SK-N-SH treated with all-trans-retinoic acid at 6 μM for 48 hours (cell line): ENCODE results near the gene ABHD12B.

Experiments
- ATAC-seq: fragments of 200-7000 bp; cut with Tn5 transposase; 3 replicates; pipeline ENCODE4 v1.9.1; 2020; ENCODE audit warnings: mild to moderate bottlenecking, moderate library complexity
- ARNTL ChIP-seq: fragments of 450-650 bp; formaldehyde crosslinking; IDR thresholded peaks from 2 replicates; pipeline ENCODE4 v1.5.0; 2020; ENCODE audit warnings: low read depth, mild to moderate bottlenecking, moderate library complexity, borderline replicate concordance
- BACH2 ChIP-seq: fragments of 250-450 bp; sonication (Bioruptor Pico); IDR thresholded peaks from 2 replicates; pipeline ENCODE4 v1.9.0; 2021; ENCODE audit warnings: mild to moderate bottlenecking, borderline replicate concordance
- ESRRG ChIP-seq: fragments of 250-450 bp; sonication (Bioruptor Pico); IDR thresholded peaks from 2 replicates; pipeline ENCODE4 v1.6.1; 2021; ENCODE audit warnings: mild to moderate bottlenecking
- GLIS3 ChIP-seq: fragments of 250-450 bp; sonication (Bioruptor Pico); IDR thresholded peaks from 2 replicates; pipeline ENCODE4 v1.5.0; 2020; ENCODE audit warnings: mild to moderate bottlenecking, moderate library complexity
- OSR1 ChIP-seq: fragments of 250-450 bp; sonication (Bioruptor Pico); IDR thresholded peaks from 2 replicates; pipeline ENCODE4 v1.8.0; 2022; ENCODE audit warnings: moderate library complexity, mild to moderate bottlenecking, inconsistent platforms
- PATZ1 ChIP-seq: fragments of 250-450 bp; sonication (Bioruptor Pico); IDR thresholded peaks from 2 replicates; pipeline ENCODE4 v1.8.0; 2020; ENCODE audit warnings: mild to moderate bottlenecking, moderate library complexity, borderline replicate concordance
- POU6F1 ChIP-seq: fragments of 250-450 bp; sonication (Bioruptor Pico); IDR thresholded peaks from 2 replicates; pipeline ENCODE4 v1.8.0; 2021; ENCODE audit warnings: low read depth, mild to moderate bottlenecking, moderate library complexity, borderline replicate concordance
- PPARA ChIP-seq: fragments of 250-450 bp; sonication (Bioruptor Pico); IDR thresholded peaks from 2 replicates; pipeline ENCODE4 v1.5.0; 2020; ENCODE audit warnings: mild to moderate bottlenecking, borderline replicate concordance
- RARB ChIP-seq: fragments of 250-450 bp; sonication (Bioruptor Pico); IDR thresholded peaks from 2 replicates; pipeline ENCODE4 v1.8.0; 2021; ENCODE audit warnings: mild to moderate bottlenecking, moderate library complexity
- SNAI2 ChIP-seq: fragments of 250-450 bp; sonication (Bioruptor Pico); IDR thresholded peaks from 2 replicates; pipeline ENCODE4 v1.5.0; 2020; ENCODE audit warnings: mild to moderate bottlenecking, moderate library complexity
- TCF4 ChIP-seq: fragments of 250-450 bp; sonication (Bioruptor Pico); IDR thresholded peaks from 2 replicates; pipeline ENCODE4 v1.8.0; 2021; ENCODE audit warnings: mild to moderate bottlenecking, moderate library complexity, borderline replicate concordance
- TOX ChIP-seq: fragments of 250-450 bp; sonication (Bioruptor Pico); IDR thresholded peaks from 2 replicates; pipeline ENCODE4 v1.8.0; 2021; ENCODE audit warnings: mild to moderate bottlenecking, moderate library complexity, borderline replicate concordance
- TSHZ2 ChIP-seq: fragments of 250-450 bp; sonication (Bioruptor Pico); IDR thresholded peaks from 2 replicates; pipeline ENCODE4 v1.5.0; 2020; ENCODE audit warnings: mild to moderate bottlenecking, moderate library complexity
- ZC3H10 ChIP-seq: fragments of 250-450 bp; sonication (Bioruptor Pico); IDR thresholded peaks from 2 replicates; pipeline ENCODE4 v1.5.1; 2021; ENCODE audit warnings: mild to moderate bottlenecking, moderate library complexity
- ZFP30 ChIP-seq: fragments of 450-650 bp; formaldehyde crosslinking; IDR thresholded peaks from 2 replicates; pipeline ENCODE4 v1.5.0; 2022; ENCODE audit warnings: mild to moderate bottlenecking, moderate library complexity
- ZNF565 ChIP-seq: fragments of 450-650 bp; formaldehyde crosslinking; conservative IDR thresholded peaks from 2 replicates; pipeline ENCODE4 v1.5.0; 2020; ENCODE audit warnings: low read depth, mild to moderate bottlenecking, moderate library complexity
- ZNF8 ChIP-seq: fragments of 450-650 bp; formaldehyde crosslinking; IDR thresholded peaks from 2 replicates; pipeline ENCODE4 v1.5.0; 2020; ENCODE audit warnings: mild to moderate bottlenecking, moderate library complexity
- TF ChIP-seq, protein P1 (sequence below): fragments of 250-450 bp; sonication (Bioruptor Pico); IDR thresholded peaks from 2 replicates; pipeline ENCODE4 v1.5.1; 2020; ENCODE audit warnings: low read depth, mild to moderate bottlenecking, moderate library complexity
- TF ChIP-seq, protein P2 (sequence below): fragments of 250-450 bp; sonication (Bioruptor Pico); IDR thresholded peaks from 2 replicates; pipeline ENCODE4 v1.5.1; 2021; ENCODE audit warnings: mild to moderate bottlenecking, moderate library complexity

ABHD12B gene

DNA sequence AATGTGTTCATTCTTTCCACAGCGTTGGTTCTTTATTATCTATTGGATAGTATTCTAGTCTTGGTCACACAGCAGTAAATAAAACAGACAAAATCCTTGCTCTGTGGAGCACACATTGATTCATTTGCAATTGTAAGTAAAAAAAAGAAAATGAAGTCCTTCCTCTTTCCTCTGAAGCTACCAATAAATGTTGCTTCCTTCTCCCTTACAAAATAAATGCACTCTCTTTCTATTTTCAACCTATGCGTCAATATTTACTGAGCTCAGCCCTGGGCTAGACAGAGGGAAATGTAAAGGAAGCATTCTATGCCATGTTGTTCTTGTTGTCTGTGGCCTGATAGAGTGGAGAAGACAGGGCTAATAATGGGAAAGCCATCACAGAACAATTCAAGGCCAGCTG lies 2.9 kb downstream of the ABHD12B start:
- no peak for ATAC-seq
- TF ChIP-seq ESRRG (CRISPR knock-in tag): no peak
- TF ChIP-seq ZFP30 (CRISPR knock-in tag): no peak
- no peak for TF ChIP-seq PATZ1 (CRISPR knock-in tag)
- TF ChIP-seq, protein P1, sequence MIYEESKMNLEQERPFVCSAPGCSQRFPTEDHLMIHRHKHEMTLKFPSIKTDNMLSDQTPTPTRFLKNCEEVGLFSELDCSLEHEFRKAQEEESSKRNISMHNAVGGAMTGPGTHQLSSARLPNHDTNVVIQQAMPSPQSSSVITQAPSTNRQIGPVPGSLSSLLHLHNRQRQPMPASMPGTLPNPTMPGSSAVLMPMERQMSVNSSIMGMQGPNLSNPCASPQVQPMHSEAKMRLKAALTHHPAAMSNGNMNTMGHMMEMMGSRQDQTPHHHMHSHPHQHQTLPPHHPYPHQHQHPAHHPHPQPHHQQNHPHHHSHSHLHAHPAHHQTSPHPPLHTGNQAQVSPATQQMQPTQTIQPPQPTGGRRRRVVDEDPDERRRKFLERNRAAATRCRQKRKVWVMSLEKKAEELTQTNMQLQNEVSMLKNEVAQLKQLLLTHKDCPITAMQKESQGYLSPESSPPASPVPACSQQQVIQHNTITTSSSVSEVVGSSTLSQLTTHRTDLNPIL (CRISPR knock-in tag): no peak
- TF ChIP-seq ZNF565 (CRISPR knock-in tag): no peak
- TF ChIP-seq RARB (CRISPR knock-in tag): no peak
- no peak for TF ChIP-seq TCF4 (CRISPR knock-in tag)
- TF ChIP-seq OSR1 (CRISPR knock-in tag): no peak
- no peak for TF ChIP-seq BACH2
- no peak for TF ChIP-seq TSHZ2 (CRISPR knock-in tag)
- TF ChIP-seq POU6F1 (CRISPR knock-in tag): no peak
- TF ChIP-seq, protein P2, sequence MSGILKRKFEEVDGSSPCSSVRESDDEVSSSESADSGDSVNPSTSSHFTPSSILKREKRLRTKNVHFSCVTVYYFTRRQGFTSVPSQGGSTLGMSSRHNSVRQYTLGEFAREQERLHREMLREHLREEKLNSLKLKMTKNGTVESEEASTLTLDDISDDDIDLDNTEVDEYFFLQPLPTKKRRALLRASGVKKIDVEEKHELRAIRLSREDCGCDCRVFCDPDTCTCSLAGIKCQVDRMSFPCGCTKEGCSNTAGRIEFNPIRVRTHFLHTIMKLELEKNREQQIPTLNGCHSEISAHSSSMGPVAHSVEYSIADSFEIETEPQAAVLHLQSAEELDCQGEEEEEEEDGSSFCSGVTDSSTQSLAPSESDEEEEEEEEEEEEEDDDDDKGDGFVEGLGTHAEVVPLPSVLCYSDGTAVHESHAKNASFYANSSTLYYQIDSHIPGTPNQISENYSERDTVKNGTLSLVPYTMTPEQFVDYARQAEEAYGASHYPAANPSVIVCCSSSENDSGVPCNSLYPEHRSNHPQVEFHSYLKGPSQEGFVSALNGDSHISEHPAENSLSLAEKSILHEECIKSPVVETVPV (CRISPR knock-in tag): no peak
- no peak for TF ChIP-seq GLIS3 (CRISPR knock-in tag)

DNA sequence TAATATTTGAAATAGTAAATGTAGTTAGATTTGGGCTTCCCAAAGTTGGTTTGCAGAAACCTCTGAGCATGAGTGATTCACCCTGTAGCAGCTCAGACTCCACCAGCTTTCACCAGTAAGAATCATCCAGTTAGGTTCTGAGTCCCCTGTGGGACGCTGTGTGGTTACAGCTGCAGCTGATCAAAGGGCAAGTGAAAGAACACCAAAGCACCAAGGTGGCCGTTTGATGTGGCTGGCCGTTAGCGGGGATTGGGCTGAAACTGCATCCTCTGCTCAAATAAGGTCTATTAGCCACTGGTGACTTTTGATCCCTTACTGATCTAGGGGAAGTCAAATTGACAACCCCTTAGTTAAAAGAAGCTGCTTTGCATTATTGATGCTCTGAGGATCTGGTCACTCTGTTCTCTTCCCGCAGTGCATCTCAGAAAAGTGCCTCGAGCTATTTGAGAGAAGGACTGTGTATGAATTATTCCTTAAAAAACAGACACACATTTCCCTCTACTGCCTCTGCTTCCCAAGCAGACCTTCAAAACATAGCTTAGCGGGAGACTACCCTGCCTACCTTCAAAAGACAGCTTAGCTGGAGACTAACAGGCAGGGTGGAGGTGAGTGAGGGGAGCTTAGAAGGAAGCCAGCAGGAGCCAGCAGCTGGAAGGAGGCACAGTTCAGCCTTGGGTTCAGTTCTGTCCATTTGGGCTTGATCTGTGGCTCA lies 3.7 kb downstream of the ABHD12B start:
- TF ChIP-seq PPARA (CRISPR knock-in tag) (no peak), GLIS3 (CRISPR knock-in tag) (no peak), TCF4 (CRISPR knock-in tag) (no peak), TOX (CRISPR knock-in tag) (no peak), BACH2 (no peak), ZNF8 (CRISPR knock-in tag) (no peak), TSHZ2 (CRISPR knock-in tag) (no peak), ZC3H10 (no peak), ZNF565 (CRISPR knock-in tag) (no peak), ESRRG (CRISPR knock-in tag) (no peak), SNAI2 (CRISPR knock-in tag) (no peak), OSR1 (CRISPR knock-in tag) (no peak), POU6F1 (CRISPR knock-in tag) (no peak), ARNTL (no peak)
- TF ChIP-seq, protein P2 (CRISPR knock-in tag): no peak
- TF ChIP-seq, protein P1 (CRISPR knock-in tag): no peak
- no peak for ATAC-seq
